Kidney epithelial cell (primary cell): ENCODE data around the gene EXTL1. TPM values are rescaled to one million over a fixed set of nuclear protein-coding genes. Genes with fewer than 3 reads are reported as not detected.
A peak's percentile ranks its signal among the peaks of the same experiment; 100 is the strongest.

Experiments
- DNase-seq: peaks from one replicate; pipeline ENCODE4 v3.0.0-alpha.2; 2010; ENCODE audit warnings: low read depth
- H3K27me3 ChIP-seq: 2 replicates; pipeline ENCODE4 v1.6.0; 2011; ENCODE audit warnings: low read length; ENCODE audit not compliant: control insufficient read depth, insufficient read depth
- H3K36me3 ChIP-seq: 2 replicates; pipeline ENCODE4 v1.5.1; 2011; ENCODE audit warnings: low read length; ENCODE audit not compliant: control insufficient read depth, insufficient read depth
- H3K4me3 ChIP-seq: 2 replicates; pipeline ENCODE4 v1.5.1; 2011; ENCODE audit warnings: low read depth, mild to moderate bottlenecking, control low read depth, low read length
- CTCF ChIP-seq: IDR thresholded peaks from 2 replicates; pipeline ENCODE4 v1.5.1; 2011; ENCODE audit warnings: mild to moderate bottlenecking, moderate library complexity, low read length, control low read depth, inconsistent platforms; ENCODE audit not compliant: insufficient read depth, poor library complexity, severe bottlenecking
- total RNA-seq: library from RNA; depleted of rRNA; stranded (reverse); fragments of >200 nt; gene quantifications from 2 replicates; pipeline ENCODE4 v1.2.3, GENCODE V29; 2015

Gene EXTL1
- 1.3 TPM in 1 of 2 replicates, not detected in the other for total RNA-seq

DNA sequence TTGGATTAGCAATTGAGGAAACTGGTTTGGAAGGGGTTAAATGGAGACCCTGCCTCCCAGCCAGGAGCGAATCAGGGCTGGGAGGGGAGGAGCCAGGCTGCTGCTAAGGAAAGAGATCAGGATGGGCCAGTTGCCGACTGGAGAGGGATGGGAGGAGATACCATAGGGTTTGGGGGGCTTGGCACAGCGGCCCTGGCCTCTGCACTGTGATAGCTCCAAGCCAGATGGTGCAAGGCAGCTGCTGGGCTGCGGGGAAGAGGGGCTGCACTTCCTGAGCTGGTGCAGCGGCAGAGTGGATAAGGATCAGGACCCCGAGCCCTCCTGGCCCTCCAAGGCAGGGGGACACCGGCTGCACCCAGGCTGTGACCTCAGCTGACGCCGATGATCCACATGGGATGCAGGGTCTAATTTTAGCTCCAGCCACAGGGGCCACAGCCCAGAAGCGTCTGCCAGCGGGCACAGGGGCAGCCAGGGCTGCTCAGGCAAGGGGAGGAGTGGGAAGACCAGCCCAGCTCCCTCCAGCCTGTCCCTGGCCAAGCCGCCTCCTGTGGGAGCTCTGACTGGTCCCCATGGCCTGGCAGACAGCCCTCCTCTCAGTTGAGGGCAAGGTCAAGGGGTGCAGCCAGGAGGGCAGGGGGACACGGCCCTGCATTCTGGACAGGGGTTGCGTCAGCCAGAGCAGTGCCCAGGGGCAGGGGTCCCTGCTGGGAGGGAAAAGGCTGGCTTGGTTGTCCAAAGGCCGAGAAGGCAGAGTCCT is at the start of gene EXTL1:
EXTL1 (plus strand) TSS at position 129 of the 757 bp plus-strand sequence. CDS start 872 bp downstream, outside the sequence.
- no peak for TF ChIP-seq CTCF
- peak within 1 kb of the TSS; percentile 31 for H3K4me3 ChIP-seq
- peaks cover 3% of the 10 kb centered on the region for H3K27me3 ChIP-seq

DNA sequence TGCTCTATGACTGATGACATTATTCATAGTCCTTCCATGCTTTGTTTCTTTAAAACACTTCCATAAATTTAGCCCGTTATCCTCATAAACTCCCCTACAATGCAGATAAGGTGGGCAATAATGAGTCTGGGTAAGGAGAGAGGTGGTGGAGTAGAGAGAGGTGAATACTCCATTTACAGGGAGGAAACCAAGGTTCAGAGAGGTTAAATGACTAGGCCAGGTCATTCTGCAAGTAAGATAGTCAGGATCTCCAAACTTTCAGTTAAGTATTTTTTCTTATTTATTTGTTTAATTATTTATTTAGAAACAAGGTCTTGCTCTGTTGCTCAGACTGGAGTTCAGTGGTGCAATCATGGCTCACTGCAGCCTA is 49.8 kb upstream of the EXTL1 start:
- TF ChIP-seq CTCF, result no peak
- Histone ChIP-seq H3K27me3 (no peaks in the 10 kb centered on the region), H3K36me3 (no peaks in the 10 kb centered on the region), H3K4me3 (no peak overlapping the region)
- DNase-seq, result no peak

More for the DNA sequence above, at the start of gene EXTL1:
- no peak for DNase-seq
- H3K36me3 ChIP-seq, result no peaks in the 10 kb centered on the region

- no peaks in the 10 kb centered on the region for H3K36me3 ChIP-seq
- no peak for TF ChIP-seq CTCF
- no peak for DNase-seq
- no peak overlapping the region for H3K4me3 ChIP-seq
- no peaks in the 10 kb centered on the region for H3K27me3 ChIP-seq
These were observed 47.8 kb upstream of the EXTL1 start for GRCh38 chr1:25973610-25974321.

DNA sequence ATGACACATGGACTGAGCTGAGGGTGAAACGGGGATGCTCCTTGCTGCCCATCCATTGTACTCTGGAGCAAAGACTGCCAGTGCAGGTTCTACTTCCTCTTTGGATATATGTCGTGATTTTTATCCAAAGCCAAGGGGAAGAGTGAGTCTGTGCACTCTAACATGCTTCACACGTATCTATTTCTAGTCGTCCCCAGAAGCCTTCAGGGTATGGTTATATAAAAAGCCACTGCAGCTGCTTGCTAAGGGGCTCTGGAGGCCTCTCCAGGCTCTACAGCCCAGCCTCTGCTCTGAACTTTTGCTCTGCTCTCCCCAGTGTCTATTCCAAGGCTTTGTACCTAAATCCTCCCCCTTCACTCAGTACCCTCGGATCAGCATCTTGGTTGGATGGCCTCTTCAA is 43.8 kb upstream of the EXTL1 start:
- Histone ChIP-seq H3K4me3 (no peak overlapping the region), H3K27me3 (no peaks in the 10 kb centered on the region), H3K36me3 (no peaks in the 10 kb centered on the region)
- no peak for DNase-seq
- no peak for TF ChIP-seq CTCF

GRCh38 chr1:25978403-25978802 is 43.2 kb upstream of the EXTL1 start:
- no peak for DNase-seq
- no peak for TF ChIP-seq CTCF
- Histone ChIP-seq H3K4me3 (no peak overlapping the region), H3K27me3 (no peaks in the 10 kb centered on the region), H3K36me3 (no peaks in the 10 kb centered on the region)

DNA sequence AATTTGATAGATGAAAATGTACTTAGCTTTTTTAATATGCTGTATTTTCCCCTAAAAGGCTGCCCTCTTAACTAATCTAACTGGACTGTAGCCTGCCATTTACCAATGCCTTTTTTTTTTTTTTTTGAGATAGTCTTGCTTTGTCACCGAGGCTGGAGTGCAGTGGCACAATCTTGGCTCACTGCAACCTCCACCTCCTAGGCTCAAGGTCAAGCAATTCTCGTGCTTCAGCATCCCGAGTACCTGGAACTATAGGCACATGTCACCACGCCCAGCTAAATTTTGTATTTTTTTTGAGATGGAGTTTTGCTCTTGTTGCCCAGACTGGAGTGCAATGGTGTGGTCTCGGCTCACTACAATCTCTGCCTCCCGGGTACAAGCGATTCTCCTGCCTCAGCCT is 42.4 kb upstream of the EXTL1 start:
- Histone ChIP-seq H3K27me3 (no peaks in the 10 kb centered on the region), H3K4me3 (no peak overlapping the region), H3K36me3 (no peaks in the 10 kb centered on the region)
- TF ChIP-seq CTCF, result no peak
- DNase-seq, result no peak
